Measurements from ENCODE around the gene SPRN.
"Not testable (repeated sequence)": the region's sequence is repeated elsewhere in the genome, so short reads cannot be mapped to it uniquely, and the experiment has no call there.

- not testable (repeated sequence) for TF ChIP-seq REST (IDR thresholded peaks at IDR 0.05; ENCODE audit: insufficient replicate concordance, low read depth); CTCF (IDR thresholded peaks at IDR 0.05; ENCODE audit: insufficient read depth, low read length)
Measured at GRCh38 chr10:133441356-133441755, 16.9 kb upstream of the SPRN start.
